SK-N-SH (cell line): Measurements from ENCODE around the gene ANKMY1.

Source experiments
- CHD2 ChIP-seq: fragments of 150-350 bp; IDR thresholded peaks from 2 replicates; pipeline ENCODE4 v1.6.1; 2018; ENCODE audit warnings: low read length; ENCODE audit not compliant: partially characterized antibody
- CTCF ChIP-seq: fragments of 200-600 bp; sonication (generic); IDR thresholded peaks from 2 replicates; pipeline ENCODE4 v1.6.1; 2017; ENCODE audit warnings: antibody characterized with exemption, mild to moderate bottlenecking, moderate library complexity
- EP300 ChIP-seq, 2 experiments: IDR thresholded peaks; 2 replicates each; pipeline versions ENCODE4 v1.4.0 to v1.6.1; 2012; ENCODE audit warnings: borderline replicate concordance in 1 of 2, low read depth in 1 of 2, low read length in 1 of 2
- EZH2phosphoT487 ChIP-seq: fragments of 200-600 bp; sonication (generic); IDR thresholded peaks from 2 replicates; pipeline ENCODE4 v1.6.1; 2017; ENCODE audit warnings: low read depth, mixed run types, mild to moderate bottlenecking, antibody characterized with exemption, moderate library complexity, borderline replicate concordance
- IRF3 ChIP-seq: fragments of 150-350 bp; IDR thresholded peaks from 2 replicates; pipeline ENCODE4 v1.6.1; 2016; ENCODE audit warnings: mild to moderate bottlenecking, low read depth, low read length
- MXI1 ChIP-seq: IDR thresholded peaks from 2 replicates; pipeline ENCODE4 v1.6.1; 2012; ENCODE audit warnings: mild to moderate bottlenecking, low read depth, low read length, improper control_type of control experiment
- POLR2AphosphoS5 ChIP-seq: IDR thresholded peaks from 2 replicates; pipeline ENCODE4 v1.6.1; 2012; ENCODE audit warnings: low read depth, low read length
- RAD21 ChIP-seq: IDR thresholded peaks from 2 replicates; pipeline ENCODE4 v1.6.1; 2012; ENCODE audit warnings: mild to moderate bottlenecking, low read length
- RFX5 ChIP-seq: IDR thresholded peaks from 2 replicates; pipeline ENCODE4 v1.6.1; 2012; ENCODE audit warnings: mild to moderate bottlenecking, improper control_type of control experiment, low read length
- SIN3A ChIP-seq: IDR thresholded peaks from 2 replicates; pipeline ENCODE4 v1.6.1; 2012; ENCODE audit warnings: low read depth, mild to moderate bottlenecking, low read length, moderate library complexity, borderline replicate concordance
- SMC3 ChIP-seq: IDR thresholded peaks from 2 replicates; pipeline ENCODE4 v1.6.1; 2012; ENCODE audit warnings: low read depth, low read length, improper control_type of control experiment
- TEAD4 ChIP-seq: IDR thresholded peaks from 2 replicates; pipeline ENCODE4 v1.4.0; 2012; ENCODE audit warnings: mild to moderate bottlenecking, borderline replicate concordance; ENCODE audit not compliant: insufficient read depth
- USF1 ChIP-seq: IDR thresholded peaks from 2 replicates; pipeline ENCODE4 v1.4.0; 2012; ENCODE audit warnings: low read depth, borderline replicate concordance

- no peak for TF ChIP-seq RFX5
- no peak for TF ChIP-seq CTCF
- no peak for TF ChIP-seq MXI1
- no peak for TF ChIP-seq EZH2phosphoT487
- no peak for TF ChIP-seq EP300 (IDR thresholded peaks at IDR 0.05; ENCODE audit: borderline replicate concordance in 1 of 2, low read depth in 1 of 2, low read length in 1 of 2)
- TF ChIP-seq SIN3A, result no peak
- TF ChIP-seq SMC3, result no peak
- TF ChIP-seq CHD2, result no peak
- TF ChIP-seq IRF3, result no peak
- no peak for TF ChIP-seq USF1
- no peak for TF ChIP-seq RAD21
- TF ChIP-seq POLR2AphosphoS5, result no peak
- TF ChIP-seq TEAD4, result no peak
These were observed 125.9 kb downstream of the ANKMY1 start for GRCh38 chr2:240431661-240432424.
